GM21447 (cell line): ENCODE results near the gene CUEDC1.
A peak's percentile ranks its signal among the peaks of the same experiment; 100 is the strongest.

Experiments
- ATAC-seq: cut with Tn5 transposase; IDR thresholded peaks from one replicate; pipeline ENCODE4 v1.9.1; 2021; ENCODE audit not compliant: unreplicated experiment

Gene CUEDC1

GRCh38 chr17:57879437-57880085 lies 75.7 kb downstream of the CUEDC1 start:
- ATAC-seq, result no peak

GRCh38 chr17:57877803-57878377 lies 77.3 kb downstream of the CUEDC1 start:
- ATAC-seq, result no peak

- ATAC-seq, result no peak
Observed at GRCh38 chr17:57876866-57877237, 78.4 kb downstream of the CUEDC1 start.

- ATAC-seq, result no peak
Observed at GRCh38 chr17:57876023-57876865, 79.0 kb downstream of the CUEDC1 start.

- ATAC-seq, result no peak
Observed at GRCh38 chr17:57875290-57876022, 79.8 kb downstream of the CUEDC1 start.

GRCh38 chr17:57874434-57875289 lies 80.5 kb downstream of the CUEDC1 start:
- ATAC-seq, result peak; percentile 59

- ATAC-seq, result no peak
Observed at GRCh38 chr17:57874058-57874419, 81.2 kb downstream of the CUEDC1 start.

GRCh38 chr17:57873261-57874057 lies 81.8 kb downstream of the CUEDC1 start:
- no peak for ATAC-seq

- no peak for ATAC-seq
Observed at GRCh38 chr17:57872536-57872935, 82.7 kb downstream of the CUEDC1 start.

GRCh38 chr17:57871863-57872262 lies 83.3 kb downstream of the CUEDC1 start:
- ATAC-seq, result no peak

- no peak for ATAC-seq
Observed at GRCh38 chr17:57871155-57871554, 84.1 kb downstream of the CUEDC1 start.

- no peak for ATAC-seq
Observed at GRCh38 chr17:57870283-57870635, 85.0 kb downstream of the CUEDC1 start.

- ATAC-seq, result no peak
Observed at GRCh38 chr17:57869617-57870282, 85.5 kb downstream of the CUEDC1 start.

GRCh38 chr17:57868910-57869616 lies 86.1 kb downstream of the CUEDC1 start:
- no peak for ATAC-seq

- ATAC-seq, result peak; percentile 91
Observed at GRCh38 chr17:57868007-57868909, 87.0 kb downstream of the CUEDC1 start.

GRCh38 chr17:57867126-57867525 lies 88.1 kb downstream of the CUEDC1 start:
- no peak for ATAC-seq

- no peak for ATAC-seq
Observed at GRCh38 chr17:57866723-57867122, 88.5 kb downstream of the CUEDC1 start.

GRCh38 chr17:57866319-57866718 lies 88.9 kb downstream of the CUEDC1 start:
- ATAC-seq, result no peak
